T-helper 2 cell treated with Interferon-gamma antibody and Interleukin-4, amounts not matched to agents 5 μg/mL and 100 μg/mL, for 36 hours (primary cell): ENCODE measurements around the gene EMILIN2.

Source experiments
- DNase-seq: peaks from one replicate; pipeline ENCODE4 v3.0.0; 2021; ENCODE audit warnings: low spot score
- H3K27ac Mint-ChIP-seq: one replicate; pipeline ENCODE4 v1.8.0; 2021; ENCODE audit warnings: mild to moderate bottlenecking, mixed read lengths
- H3K27me3 Mint-ChIP-seq: one replicate; pipeline ENCODE4 v1.8.0; 2021; ENCODE audit warnings: low read depth, mixed read lengths
- H3K36me3 Mint-ChIP-seq: one replicate; pipeline ENCODE4 v1.8.0; 2021; ENCODE audit warnings: low read depth, mixed read lengths
- H3K4me1 Mint-ChIP-seq: one replicate; pipeline ENCODE4 v1.8.0; 2021; ENCODE audit warnings: low read depth, mixed read lengths
- H3K4me3 Mint-ChIP-seq: one replicate; pipeline ENCODE4 v1.8.0; 2022; ENCODE audit warnings: mild to moderate bottlenecking, moderate library complexity, mixed read lengths
- H3K9me3 Mint-ChIP-seq: one replicate; pipeline ENCODE4 v1.8.0; 2021; ENCODE audit warnings: mixed read lengths

The EMILIN2 gene

DNA sequence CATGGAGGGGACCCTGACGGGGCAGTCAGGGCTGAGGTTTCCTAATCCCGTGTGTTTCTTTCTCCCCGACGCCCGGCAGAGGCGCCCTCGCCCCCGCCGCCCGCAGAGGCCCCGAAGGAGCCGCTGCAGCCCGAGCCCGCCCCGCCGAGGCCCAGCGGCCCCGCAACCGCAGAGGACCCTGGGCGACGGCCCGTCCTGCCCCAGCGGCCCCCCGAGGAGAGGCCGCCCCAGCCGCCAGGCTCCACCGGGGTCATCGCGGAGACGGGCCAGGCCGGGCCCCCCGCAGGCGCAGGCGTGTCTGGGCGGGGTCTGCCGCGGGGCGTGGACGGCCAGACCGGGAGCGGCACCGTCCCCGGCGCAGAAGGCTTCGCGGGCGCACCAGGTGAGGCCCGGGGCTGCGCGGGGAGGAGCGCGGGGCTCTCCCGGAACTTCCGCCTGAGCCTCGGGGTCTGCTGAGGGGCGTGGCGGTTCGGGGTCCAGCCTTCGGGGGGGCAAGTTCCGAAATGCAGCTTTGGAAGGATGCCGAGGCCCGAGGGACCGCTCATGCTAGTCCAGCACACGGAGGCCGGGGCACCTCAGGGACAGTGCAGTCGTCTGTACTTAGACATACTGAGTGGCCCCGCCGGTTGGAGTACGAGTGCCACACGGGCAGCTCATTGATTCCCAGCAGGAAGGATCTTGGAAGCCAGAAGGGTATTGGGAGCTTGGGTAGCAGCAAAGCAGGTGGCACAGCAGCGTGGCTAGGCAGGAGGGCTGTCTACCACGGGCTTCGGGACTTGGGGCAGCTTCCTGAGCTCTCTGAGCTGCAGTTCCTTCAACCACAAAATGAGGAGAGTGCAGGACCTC lies 60.1 kb downstream of the EMILIN2 start:
- DNase-seq: peak; percentile 51
- Mint-ChIP-seq H3K4me1 (peaks cover 18% of the 10 kb centered on the region), H3K9me3 (no peaks in the 10 kb centered on the region), H3K27ac (peak overlapping the region; percentile 80), H3K36me3 (peaks cover 36% of the 10 kb centered on the region), H3K4me3 (peak overlapping the region; percentile 88), H3K27me3 (no peaks in the 10 kb centered on the region)

GRCh38 chr18:2907550-2908135 lies 60.8 kb downstream of the EMILIN2 start:
- DNase-seq: no peak
- Mint-ChIP-seq H3K9me3 (no peaks in the 10 kb centered on the region), H3K4me1 (peaks cover 18% of the 10 kb centered on the region), H3K36me3 (peaks cover 38% of the 10 kb centered on the region), H3K27ac (peak overlapping the region; percentile 80), H3K27me3 (no peaks in the 10 kb centered on the region), H3K4me3 (peak overlapping the region; percentile 88)

- H3K4me1 Mint-ChIP-seq: peaks cover 18% of the 10 kb centered on the region
- H3K27me3 Mint-ChIP-seq: no peaks in the 10 kb centered on the region
- H3K4me3 Mint-ChIP-seq: peak overlapping the region; percentile 88
- H3K9me3 Mint-ChIP-seq: no peaks in the 10 kb centered on the region
- peak overlapping the region; percentile 77 for H3K27ac Mint-ChIP-seq
- H3K36me3 Mint-ChIP-seq: peaks cover 41% of the 10 kb centered on the region
- no peak for DNase-seq
Observed at GRCh38 chr18:2908166-2908945, 61.5 kb downstream of the EMILIN2 start.

DNA sequence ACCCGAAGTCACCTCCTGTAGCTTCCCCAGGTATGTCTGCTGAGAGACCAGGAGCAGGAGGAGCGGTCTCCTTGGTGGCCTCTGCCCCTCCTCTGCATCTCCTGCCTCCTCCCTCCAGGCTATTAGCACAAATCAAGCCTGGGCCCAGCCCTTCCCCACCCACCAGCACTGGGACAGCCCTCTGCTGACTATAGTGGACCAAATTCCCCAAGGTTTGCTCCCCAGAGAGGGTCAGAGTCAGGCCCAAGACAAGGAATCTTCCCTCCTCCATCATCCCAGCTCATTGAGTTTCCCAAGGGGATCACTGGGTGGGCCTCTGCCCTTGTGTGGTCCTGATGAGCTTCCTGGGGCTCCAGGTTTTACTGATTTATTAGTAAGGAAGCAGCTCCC lies 62.1 kb downstream of the EMILIN2 start:
- no peaks in the 10 kb centered on the region for H3K27me3 Mint-ChIP-seq
- no peak overlapping the region for H3K4me3 Mint-ChIP-seq
- DNase-seq: no peak
- H3K9me3 Mint-ChIP-seq: no peaks in the 10 kb centered on the region
- peaks cover 18% of the 10 kb centered on the region for H3K4me1 Mint-ChIP-seq
- no peak overlapping the region for H3K27ac Mint-ChIP-seq
- peaks cover 47% of the 10 kb centered on the region for H3K36me3 Mint-ChIP-seq

- Mint-ChIP-seq H3K27me3 (no peaks in the 10 kb centered on the region), H3K4me1 (peaks cover 18% of the 10 kb centered on the region), H3K27ac (no peak overlapping the region), H3K36me3 (peaks cover 49% of the 10 kb centered on the region), H3K9me3 (no peaks in the 10 kb centered on the region), H3K4me3 (no peak overlapping the region)
- DNase-seq: no peak
Observed at GRCh38 chr18:2909431-2910140, 62.8 kb downstream of the EMILIN2 start.

GRCh38 chr18:2910261-2910660 lies 63.5 kb downstream of the EMILIN2 start:
- no peaks in the 10 kb centered on the region for H3K27me3 Mint-ChIP-seq
- no peaks in the 10 kb centered on the region for H3K9me3 Mint-ChIP-seq
- no peak overlapping the region for H3K27ac Mint-ChIP-seq
- no peak for DNase-seq
- no peak overlapping the region for H3K4me3 Mint-ChIP-seq
- H3K4me1 Mint-ChIP-seq: peaks cover 18% of the 10 kb centered on the region
- peaks cover 54% of the 10 kb centered on the region for H3K36me3 Mint-ChIP-seq

DNA sequence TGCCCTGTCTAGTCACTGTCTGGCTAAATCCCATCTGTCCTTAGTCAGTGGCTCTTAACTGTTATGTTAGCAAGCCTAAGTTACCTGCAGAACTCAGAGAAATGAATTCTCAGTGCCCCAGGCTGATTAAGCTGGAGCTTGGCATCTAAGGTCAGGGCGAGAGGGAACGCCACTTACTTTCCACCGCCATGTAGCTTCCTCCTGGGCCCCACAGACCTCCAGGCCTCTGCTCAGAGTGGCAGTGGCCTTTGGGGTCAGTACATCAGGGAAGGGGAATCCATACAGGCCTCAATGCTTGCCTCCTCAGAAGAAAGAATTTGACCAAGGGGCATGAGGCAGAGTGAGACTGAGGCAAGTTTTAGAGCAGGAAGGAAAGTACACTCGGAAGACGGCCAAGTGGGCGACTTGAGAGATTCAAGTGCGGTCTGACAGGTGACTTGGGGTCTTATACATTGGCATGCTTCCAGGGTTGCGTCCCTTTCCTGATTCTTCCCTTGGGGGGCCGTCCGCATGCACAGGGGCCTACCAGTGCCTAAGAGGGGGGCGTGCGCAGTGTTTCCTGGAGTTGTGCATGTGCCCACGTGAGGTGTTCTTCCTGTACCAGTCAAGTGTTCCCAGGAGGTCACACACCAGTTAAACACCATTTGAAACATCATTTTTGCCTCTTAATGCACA lies 64.1 kb downstream of the EMILIN2 start:
- no peaks in the 10 kb centered on the region for H3K27me3 Mint-ChIP-seq
- H3K4me3 Mint-ChIP-seq: no peak overlapping the region
- H3K36me3 Mint-ChIP-seq: peaks cover 57% of the 10 kb centered on the region
- H3K27ac Mint-ChIP-seq: no peak overlapping the region
- DNase-seq: no peak
- H3K9me3 Mint-ChIP-seq: no peaks in the 10 kb centered on the region
- H3K4me1 Mint-ChIP-seq: peaks cover 15% of the 10 kb centered on the region

DNA sequence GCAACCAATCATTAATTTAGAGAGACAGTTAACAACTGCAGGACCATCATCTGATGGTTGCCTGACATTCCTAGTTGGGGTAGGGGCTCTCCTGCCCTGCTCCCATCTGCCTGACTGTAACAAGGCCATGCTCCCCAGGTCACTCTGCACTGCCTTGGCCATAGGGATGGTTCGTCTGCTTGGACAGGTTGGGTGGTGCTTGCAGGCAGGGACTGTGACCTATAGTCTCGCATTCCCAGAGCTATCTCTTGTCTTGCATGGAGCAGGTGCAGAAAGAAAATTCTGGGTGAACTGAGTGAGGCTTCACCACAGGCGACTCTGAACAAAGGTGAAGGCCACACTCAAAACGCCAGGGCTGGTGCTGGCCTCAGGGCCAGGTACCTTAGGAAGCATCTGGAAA lies 64.7 kb downstream of the EMILIN2 start:
- Mint-ChIP-seq H3K4me1 (peaks cover 15% of the 10 kb centered on the region), H3K9me3 (no peaks in the 10 kb centered on the region), H3K36me3 (peaks cover 63% of the 10 kb centered on the region), H3K4me3 (no peak overlapping the region), H3K27me3 (no peaks in the 10 kb centered on the region), H3K27ac (no peak overlapping the region)
- DNase-seq: no peak

DNA sequence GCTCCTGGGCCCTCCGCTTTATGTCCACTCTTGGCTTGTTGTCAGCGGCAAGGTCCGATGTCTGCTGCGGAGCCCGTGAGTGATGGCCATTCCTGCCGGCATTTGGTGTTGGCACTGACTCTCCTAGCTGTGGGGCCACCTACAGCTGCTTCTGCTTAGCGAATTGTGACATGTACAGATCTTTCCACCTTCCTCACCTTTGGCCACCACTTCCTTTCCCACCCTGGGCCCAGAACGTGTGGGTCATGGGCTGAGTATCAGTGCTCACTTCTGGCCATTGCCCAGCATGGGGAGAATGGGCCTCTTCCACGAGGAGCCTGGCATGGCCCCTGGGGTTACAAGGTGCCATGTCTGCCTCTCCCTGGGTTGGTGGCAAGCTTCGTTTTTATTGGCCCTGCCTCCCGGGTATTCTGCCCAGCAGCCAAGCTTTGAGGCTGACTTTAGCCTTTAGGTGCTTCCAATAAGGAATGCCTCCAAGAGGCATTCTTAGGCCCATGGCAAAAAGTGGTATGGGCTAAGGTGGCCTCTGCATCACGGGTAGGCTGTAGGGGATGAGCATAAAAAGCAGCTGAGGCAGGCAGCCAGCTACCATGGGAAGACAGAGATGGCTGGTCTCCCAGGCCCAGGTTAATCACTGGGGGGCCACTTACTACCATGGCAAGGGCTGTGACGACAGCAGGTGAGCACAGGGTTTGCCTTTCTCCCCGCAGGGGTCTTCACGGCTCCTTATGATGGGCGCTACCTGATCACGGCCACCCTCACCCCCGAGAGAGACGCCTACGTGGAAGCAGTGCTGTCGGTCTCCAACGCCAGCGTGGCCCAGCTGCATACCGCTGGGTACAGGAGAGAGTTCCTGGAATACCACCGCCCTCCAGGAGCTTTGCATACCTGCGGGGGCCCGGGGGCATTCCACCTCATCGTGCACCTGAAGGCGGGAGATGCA lies 65.8 kb downstream of the EMILIN2 start:
- Mint-ChIP-seq H3K4me1 (peaks cover 18% of the 10 kb centered on the region), H3K9me3 (no peaks in the 10 kb centered on the region), H3K4me3 (no peak overlapping the region), H3K27ac (peak overlapping the region; percentile 26), H3K27me3 (no peaks in the 10 kb centered on the region), H3K36me3 (peaks cover 67% of the 10 kb centered on the region)
- DNase-seq: no peak

GRCh38 chr18:2913398-2914005 lies 66.7 kb downstream of the EMILIN2 start:
- Mint-ChIP-seq H3K4me1 (peaks cover 14% of the 10 kb centered on the region), H3K9me3 (no peaks in the 10 kb centered on the region), H3K27ac (no peak overlapping the region), H3K36me3 (peaks cover 67% of the 10 kb centered on the region), H3K4me3 (no peak overlapping the region), H3K27me3 (no peaks in the 10 kb centered on the region)
- no peak for DNase-seq

GRCh38 chr18:2914185-2914880 lies 67.5 kb downstream of the EMILIN2 start:
- Mint-ChIP-seq H3K27me3 (no peaks in the 10 kb centered on the region), H3K36me3 (peaks cover 64% of the 10 kb centered on the region), H3K4me3 (no peak overlapping the region), H3K4me1 (peaks cover 13% of the 10 kb centered on the region), H3K27ac (no peak overlapping the region), H3K9me3 (no peaks in the 10 kb centered on the region)
- DNase-seq: no peak

DNA sequence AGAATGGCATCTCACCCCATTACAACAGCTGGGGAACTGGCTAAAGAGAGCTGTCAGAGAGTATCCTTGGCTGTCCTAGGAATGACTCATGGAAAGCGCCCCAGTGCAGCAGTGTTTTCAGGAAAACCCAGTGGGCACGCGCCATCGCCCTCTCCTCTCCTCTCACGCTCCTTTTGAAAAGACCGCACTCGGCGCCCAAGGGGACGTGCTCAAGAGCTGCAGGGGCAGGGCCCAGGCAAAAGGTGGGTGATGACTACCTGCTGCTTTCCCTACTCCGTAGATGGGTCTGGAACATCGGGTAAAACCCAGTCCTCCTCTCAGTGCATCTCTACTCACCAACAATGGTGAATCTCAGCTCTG lies 68.1 kb downstream of the EMILIN2 start:
- H3K4me1 Mint-ChIP-seq: peaks cover 13% of the 10 kb centered on the region
- no peak overlapping the region for H3K4me3 Mint-ChIP-seq
- no peak overlapping the region for H3K27ac Mint-ChIP-seq
- H3K36me3 Mint-ChIP-seq: peaks cover 67% of the 10 kb centered on the region
- no peak for DNase-seq
- no peaks in the 10 kb centered on the region for H3K27me3 Mint-ChIP-seq
- no peaks in the 10 kb centered on the region for H3K9me3 Mint-ChIP-seq
